ENCODE measurements around the gene RPTOR.

- TF ChIP-seq ZNF155 (tag by site-specific recombination; IDR thresholded peaks at IDR 0.05): no peak
- TF ChIP-seq ZNF292 (tag by site-specific recombination; IDR thresholded peaks at IDR 0.05; ENCODE audit: borderline replicate concordance, low read depth): no peak
- TF ChIP-seq, protein P1, sequence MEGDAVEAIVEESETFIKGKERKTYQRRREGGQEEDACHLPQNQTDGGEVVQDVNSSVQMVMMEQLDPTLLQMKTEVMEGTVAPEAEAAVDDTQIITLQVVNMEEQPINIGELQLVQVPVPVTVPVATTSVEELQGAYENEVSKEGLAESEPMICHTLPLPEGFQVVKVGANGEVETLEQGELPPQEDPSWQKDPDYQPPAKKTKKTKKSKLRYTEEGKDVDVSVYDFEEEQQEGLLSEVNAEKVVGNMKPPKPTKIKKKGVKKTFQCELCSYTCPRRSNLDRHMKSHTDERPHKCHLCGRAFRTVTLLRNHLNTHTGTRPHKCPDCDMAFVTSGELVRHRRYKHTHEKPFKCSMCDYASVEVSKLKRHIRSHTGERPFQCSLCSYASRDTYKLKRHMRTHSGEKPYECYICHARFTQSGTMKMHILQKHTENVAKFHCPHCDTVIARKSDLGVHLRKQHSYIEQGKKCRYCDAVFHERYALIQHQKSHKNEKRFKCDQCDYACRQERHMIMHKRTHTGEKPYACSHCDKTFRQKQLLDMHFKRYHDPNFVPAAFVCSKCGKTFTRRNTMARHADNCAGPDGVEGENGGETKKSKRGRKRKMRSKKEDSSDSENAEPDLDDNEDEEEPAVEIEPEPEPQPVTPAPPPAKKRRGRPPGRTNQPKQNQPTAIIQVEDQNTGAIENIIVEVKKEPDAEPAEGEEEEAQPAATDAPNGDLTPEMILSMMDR (tag by site-specific recombination; IDR thresholded peaks at IDR 0.05): no peak
- no peak for TF ChIP-seq ZBTB7A (tag by site-specific recombination; IDR thresholded peaks at IDR 0.05; ENCODE audit: low read depth)
These were observed 323.5 kb downstream of the RPTOR start for GRCh38 chr17:80868022-80868609.
